ENCODE measurements around the gene CDC42EP3.

The CDC42EP3 gene

GRCh38 chr2:37683241-37683640, 11.8 kb upstream of the CDC42EP3 start:
- DNase-seq: no peak

- DNase-seq: no peak
These were observed 11.0 kb upstream of the CDC42EP3 start for GRCh38 chr2:37682473-37682872.

- DNase-seq: no peak
These were observed 10.1 kb upstream of the CDC42EP3 start for GRCh38 chr2:37681587-37681986.

- no peak for DNase-seq
These were observed 7.7 kb upstream of the CDC42EP3 start for GRCh38 chr2:37679072-37679695.

GRCh38 chr2:37676274-37676673, 4.8 kb upstream of the CDC42EP3 start:
- no peak for DNase-seq

GRCh38 chr2:37674946-37675345, 3.5 kb upstream of the CDC42EP3 start:
- no peak for DNase-seq

- DNase-seq: no peak
These were observed 1.4 kb upstream of the CDC42EP3 start for GRCh38 chr2:37672870-37673184.

- peak; percentile 47 for DNase-seq
These were observed 845 bp upstream of the CDC42EP3 start for GRCh38 chr2:37672104-37672869.

- DNase-seq: peak; percentile 32
These were observed 318 bp upstream of the CDC42EP3 start for GRCh38 chr2:37671816-37672103.

- DNase-seq: no peak
These were observed 949 bp downstream of the CDC42EP3 start for GRCh38 chr2:37670378-37671008.

- no peak for DNase-seq
These were observed 2.0 kb downstream of the CDC42EP3 start for GRCh38 chr2:37669446-37669845.

- DNase-seq: no peak
These were observed 3.7 kb downstream of the CDC42EP3 start for GRCh38 chr2:37667704-37668103.

GRCh38 chr2:37666772-37667171, 4.7 kb downstream of the CDC42EP3 start:
- no peak for DNase-seq

- DNase-seq: no peak
These were observed 5.7 kb downstream of the CDC42EP3 start for GRCh38 chr2:37665604-37666362.

GRCh38 chr2:37665043-37665442, 6.4 kb downstream of the CDC42EP3 start:
- DNase-seq: no peak

- DNase-seq: no peak
These were observed 7.2 kb downstream of the CDC42EP3 start for GRCh38 chr2:37664231-37664643.

- DNase-seq: no peak
These were observed 8.1 kb downstream of the CDC42EP3 start for GRCh38 chr2:37663390-37663789.

GRCh38 chr2:37659723-37660122, 11.7 kb downstream of the CDC42EP3 start:
- no peak for DNase-seq

- no peak for DNase-seq
These were observed 12.8 kb downstream of the CDC42EP3 start for GRCh38 chr2:37658682-37659081.

- DNase-seq: no peak
These were observed 14.0 kb downstream of the CDC42EP3 start for GRCh38 chr2:37657471-37657870.

- no peak for DNase-seq
These were observed 14.7 kb downstream of the CDC42EP3 start for GRCh38 chr2:37656512-37657423.

Measured in activated effector memory CD4-positive, alpha-beta T cell treated with Interleukin-2 at 50 U/mL for 16 hours (primary cell).